Occipital lobe (tissue), 2 donors: ENCODE measurements around the gene IL21R. TPM values are rescaled to one million over a fixed set of nuclear protein-coding genes. Genes with fewer than 3 reads are reported as not detected.

Experiments
- DNase-seq: peaks from one replicate; lab custom pipeline; 2025; lab: John Stamatoyannopoulos, UW
- total RNA-seq: library from RNA; depleted of rRNA; stranded (reverse); fragments of >200 nt; gene quantifications from one replicate; pipeline ENCODE4 v1.2.3, GENCODE V29; 2014

The IL21R gene
- total RNA-seq, 1 donor from 2014 or later = not detected

GRCh38 chr16:27483624-27484023, 81.7 kb downstream of the IL21R start:
- no peak for DNase-seq

DNA sequence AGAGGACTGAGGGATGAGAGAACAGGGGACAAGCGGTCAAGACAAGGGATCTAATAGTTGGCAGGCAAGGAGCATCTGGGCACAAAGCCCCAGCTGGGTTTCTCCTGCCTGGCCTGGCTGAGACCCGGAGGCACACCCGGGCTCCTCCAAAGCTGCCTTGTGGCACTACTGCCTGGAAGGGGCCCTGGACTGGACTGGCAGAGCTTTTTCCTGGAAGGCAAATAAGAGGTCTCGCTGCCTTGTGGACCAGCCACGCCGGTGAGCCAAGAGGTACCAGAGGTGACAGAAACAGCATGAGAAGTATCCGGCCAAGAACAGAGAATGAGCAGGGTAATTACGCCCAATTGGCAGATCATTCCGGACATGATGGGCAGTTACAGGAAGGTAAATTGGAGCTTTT, 83.2 kb downstream of the IL21R start:
- DNase-seq = no peak

GRCh38 chr16:27485811-27486210, 83.8 kb downstream of the IL21R start:
- DNase-seq = no peak

GRCh38 chr16:27486344-27486743, 84.4 kb downstream of the IL21R start:
- no peak for DNase-seq

DNA sequence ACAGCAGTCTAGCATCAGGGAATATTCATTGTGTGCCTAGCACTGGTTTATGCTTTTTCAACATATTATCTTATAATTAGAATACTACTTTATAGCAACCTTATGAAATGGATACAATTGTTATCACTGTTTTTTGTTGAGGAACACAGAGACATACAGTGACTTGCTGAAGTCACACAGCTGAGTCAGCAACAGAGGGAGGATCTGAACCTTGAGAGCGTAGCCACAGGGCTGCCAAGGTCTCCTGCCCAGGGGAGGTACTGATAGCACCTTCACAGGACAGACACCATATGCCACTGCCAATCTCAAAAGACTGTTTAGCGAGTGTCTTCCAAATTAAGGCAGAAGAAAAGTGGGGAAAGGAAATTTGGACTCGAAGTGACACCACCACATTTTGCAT, 84.8 kb downstream of the IL21R start:
- DNase-seq = no peak

DNA sequence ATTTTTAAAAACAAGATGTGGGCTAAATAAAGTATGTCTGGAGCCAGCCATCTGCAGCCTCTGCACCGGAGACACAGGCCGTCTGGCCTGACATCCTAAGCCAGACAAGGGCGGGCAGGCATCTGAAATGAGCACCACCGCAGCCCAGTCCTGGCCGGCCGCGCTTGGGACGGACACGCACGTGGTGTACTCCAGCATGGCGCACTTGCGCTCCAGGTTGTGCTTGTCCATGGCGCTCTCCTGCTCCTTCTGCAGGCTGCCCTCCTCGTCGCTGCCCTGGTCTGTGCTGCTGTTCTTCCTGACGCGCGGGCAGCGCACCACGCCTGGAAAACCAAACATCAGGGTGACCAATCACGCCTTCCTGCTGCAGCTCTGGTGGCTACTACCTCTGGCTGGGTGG, 87.4 kb downstream of the IL21R start:
- no peak for DNase-seq

- no peak for DNase-seq
These were observed 87.9 kb downstream of the IL21R start for GRCh38 chr16:27489906-27490305.

DNA sequence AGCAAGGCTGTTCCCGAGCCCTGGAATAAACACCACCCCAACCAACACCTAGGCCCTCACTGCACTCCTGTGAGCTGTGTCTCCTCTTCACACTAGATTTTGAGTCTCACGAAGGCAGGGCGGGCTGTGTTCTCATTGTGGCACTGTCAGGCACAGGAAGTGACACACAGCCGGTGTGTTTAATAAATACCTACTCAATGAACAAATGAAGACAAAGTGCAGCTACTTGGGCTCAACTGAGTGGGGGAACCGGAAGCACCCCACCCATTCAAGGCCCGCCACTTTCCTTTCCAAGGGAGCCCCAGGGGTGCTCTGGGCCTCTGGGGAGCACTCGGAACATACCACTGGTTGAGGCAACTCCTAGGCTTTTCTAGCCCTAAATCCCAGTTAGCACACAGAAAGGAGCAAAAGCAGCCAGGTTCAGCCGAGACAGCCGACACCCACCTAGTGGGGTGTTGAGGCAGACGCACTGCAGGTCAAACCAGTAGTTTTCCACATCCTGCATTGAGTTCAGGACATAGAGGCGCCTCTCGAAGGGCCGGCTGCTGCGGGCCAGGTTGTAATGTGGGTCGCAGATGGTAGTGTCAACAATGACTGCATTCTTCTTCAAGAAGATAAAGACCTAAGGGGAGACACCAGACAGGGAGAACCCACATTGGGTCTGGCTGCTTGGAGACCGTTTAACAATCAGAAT, 90.1 kb downstream of the IL21R start:
- DNase-seq = no peak

- no peak for DNase-seq
These were observed 90.6 kb downstream of the IL21R start for GRCh38 chr16:27492588-27492979.

DNA sequence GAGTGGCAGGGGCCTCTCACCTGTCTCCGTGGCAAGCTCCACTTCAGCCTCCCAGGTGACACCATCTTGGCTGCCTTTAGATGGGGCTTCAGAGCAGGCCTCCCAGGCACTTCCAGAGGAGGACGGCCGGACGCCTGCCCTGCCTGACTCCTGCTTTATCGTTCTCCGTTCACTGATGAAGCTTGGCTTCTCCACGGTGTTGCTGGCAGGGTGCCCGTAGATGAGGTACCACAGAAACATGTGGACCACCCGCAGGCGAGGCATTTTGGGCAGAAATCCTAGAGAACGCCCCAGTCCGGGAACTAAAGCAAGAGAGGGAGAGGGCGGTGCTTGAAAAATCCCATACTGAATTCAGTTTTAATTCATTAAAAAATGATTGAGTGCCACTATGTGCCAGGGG, 93.2 kb downstream of the IL21R start:
- no peak for DNase-seq

- no peak for DNase-seq
These were observed 96.3 kb downstream of the IL21R start for GRCh38 chr16:27498031-27498825.

GRCh38 chr16:27498916-27499658, 97.1 kb downstream of the IL21R start:
- DNase-seq = no peak

DNA sequence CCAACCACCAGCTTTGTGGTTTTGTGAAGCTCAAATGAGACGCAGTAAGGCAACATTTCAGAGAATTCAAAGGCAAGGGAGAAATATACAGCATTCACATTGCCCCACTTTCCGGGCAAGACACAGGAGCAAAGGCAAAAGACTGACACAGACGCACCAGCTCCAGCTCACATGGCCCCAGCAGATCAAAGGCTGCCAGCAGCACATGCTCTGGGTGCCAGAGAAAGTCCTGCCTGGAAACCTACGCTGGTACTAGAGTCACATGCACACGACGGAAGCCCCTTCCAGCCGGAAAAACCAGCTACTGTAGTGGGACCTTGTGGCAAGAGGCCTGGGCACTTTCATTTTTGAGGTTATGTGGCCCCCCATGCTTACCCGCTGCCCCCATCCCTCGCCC, 97.7 kb downstream of the IL21R start:
- DNase-seq = no peak

DNA sequence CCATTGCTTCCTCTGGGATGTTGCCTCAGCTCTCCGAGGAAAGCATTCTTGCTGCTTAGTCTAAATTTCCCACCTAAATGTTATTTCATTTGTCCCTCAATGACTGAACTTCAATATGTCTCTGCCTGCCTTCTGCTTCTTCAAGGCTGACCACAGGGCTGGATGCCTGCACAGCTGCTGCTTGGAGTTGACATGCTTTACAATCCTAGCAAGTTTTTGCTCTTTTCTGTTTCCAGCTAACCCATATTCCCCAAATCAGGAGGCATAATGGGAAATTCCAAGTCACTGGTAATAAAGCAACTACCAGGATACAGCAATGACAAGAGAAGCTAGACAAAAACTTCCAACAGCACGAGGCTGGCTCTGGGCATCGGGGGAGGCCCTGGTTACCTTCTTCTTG, 98.8 kb downstream of the IL21R start:
- DNase-seq = no peak

Other genes with a start within 250 kb of the IL21R start
- gene KDM8, start 198.6 kb upstream of the IL21R start, total RNA-seq = 1.9 TPM
- 26.4 TPM for gene NSMCE1, start 133.4 kb upstream of the IL21R start, total RNA-seq
- gene IL4R, start 88.2 kb upstream of the IL21R start, total RNA-seq = 1.1 TPM
- 66.0 TPM for gene GTF3C1, start 147.7 kb downstream of the IL21R start, total RNA-seq
- 18.7 TPM for gene KATNIP, start 148.0 kb downstream of the IL21R start, total RNA-seq